ENCODE measurements around the gene POLD4.
A peak's percentile ranks its signal among the peaks of the same experiment; 100 is the strongest.

The POLD4 gene

GRCh38 chr11:67387518-67387917 lies 34.2 kb upstream of the POLD4 start:
- no peak for DNase-seq (ENCODE audit: low read depth)

- DNase-seq (ENCODE audit: low read depth) = no peak
Observed at GRCh38 chr11:67387069-67387468, 33.7 kb upstream of the POLD4 start.

GRCh38 chr11:67384851-67385366 lies 31.6 kb upstream of the POLD4 start:
- no peak for DNase-seq (ENCODE audit: low read depth)

GRCh38 chr11:67382276-67383136 lies 29.2 kb upstream of the POLD4 start:
- peak; percentile 76 for DNase-seq (ENCODE audit: low read depth)

- no peak for DNase-seq (ENCODE audit: low read depth)
Observed at GRCh38 chr11:67381244-67381972, 28.1 kb upstream of the POLD4 start.

GRCh38 chr11:67379061-67380058 lies 26.0 kb upstream of the POLD4 start:
- no peak for DNase-seq (ENCODE audit: low read depth)

GRCh38 chr11:67378544-67378943 lies 25.2 kb upstream of the POLD4 start:
- DNase-seq (ENCODE audit: low read depth) = no peak

GRCh38 chr11:67376873-67377808 lies 23.8 kb upstream of the POLD4 start:
- DNase-seq (ENCODE audit: low read depth) = no peak

- no peak for DNase-seq (ENCODE audit: low read depth)
Observed at GRCh38 chr11:67376063-67376820, 22.9 kb upstream of the POLD4 start.

GRCh38 chr11:67375320-67376055 lies 22.1 kb upstream of the POLD4 start:
- no peak for DNase-seq (ENCODE audit: low read depth)

GRCh38 chr11:67374571-67375281 lies 21.4 kb upstream of the POLD4 start:
- no peak for DNase-seq (ENCODE audit: low read depth)

GRCh38 chr11:67373648-67374570 lies 20.6 kb upstream of the POLD4 start:
- DNase-seq (ENCODE audit: low read depth) = peak; percentile 52

- no peak for DNase-seq (ENCODE audit: low read depth)
Observed at GRCh38 chr11:67372993-67373647, 19.8 kb upstream of the POLD4 start, which contains the start of gene CLCF1. TSS of gene CLCF1 (minus strand) at chr11:67373598. CDS start at chr11:67373539, 59 bp downstream.

GRCh38 chr11:67372321-67372992 lies 19.1 kb upstream of the POLD4 start:
- DNase-seq (ENCODE audit: low read depth) = no peak

GRCh38 chr11:67371911-67372320 lies 18.6 kb upstream of the POLD4 start:
- DNase-seq (ENCODE audit: low read depth) = no peak
